SK-N-SH (cell line): Measurements from ENCODE around the gene MOGAT3. TPM values are rescaled to one million over a fixed set of nuclear protein-coding genes. Genes with fewer than 3 reads are reported as not detected.

ENCODE experiments used
- CTCF ChIA-PET: fragments of 300-600, 350-600 bp; formaldehyde crosslinking; extraction: SDS; loops from one replicate; lab custom pipeline; 2021; lab: Yijun Ruan, JAX
- POLR2A ChIA-PET: fragments of 350-600 bp; sonication (Branson Sonifier 250); formaldehyde crosslinking; extraction: SDS; loops from one replicate; lab custom pipeline; 2020; ENCODE audit warnings: antibody characterized with exemption, inconsistent platforms; lab: Yijun Ruan, JAX
- DNase-seq: peaks from one replicate; pipeline ENCODE4 v3.0.0; 2012
- H2AFZ ChIP-seq: fragments of 200-600 bp; sonication (generic); 2 replicates; pipeline ENCODE4 v1.8.1; 2016; ENCODE audit warnings: antibody characterized with exemption, mild to moderate bottlenecking, low read depth
- H3F3A ChIP-seq: fragments of 200-600 bp; sonication (generic); replicated peaks from 2 replicates; pipeline ENCODE3; 2016; ENCODE audit warnings: antibody characterized with exemption, mild to moderate bottlenecking; ENCODE audit not compliant: insufficient read depth
- H3K27ac ChIP-seq, 2 experiments: fragments of 200-500 bp in 1 of 2; fragments of 200-600 bp in 1 of 2; sonication (Bioruptor generic) in 1 of 2; sonication (generic), shearing (Covaris generic) in 1 of 2; 2 replicates each; pipeline versions ENCODE4 v1.5.1 to v1.6.1; 2014 to 2016; ENCODE audit warnings: low read depth in 2 of 2, inconsistent platforms in 1 of 2, low read length in 1 of 2, mild to moderate bottlenecking in 1 of 2, mixed read lengths in 1 of 2
- H3K27me3 ChIP-seq: fragments of 200-600 bp; sonication (generic), shearing (Covaris generic); 2 replicates; pipeline ENCODE4 v1.6.1; 2016; ENCODE audit warnings: mixed run types; ENCODE audit not compliant: insufficient read depth
- H3K36me3 ChIP-seq, 2 experiments: fragments of 200-500 bp in 1 of 2; fragments of 200-600 bp in 1 of 2; sonication (Bioruptor generic) in 1 of 2; sonication (generic) in 1 of 2; replicated peaks in 1 of 2; 2 replicates each; pipeline versions ENCODE3 to v1.5.1; 2014 to 2016; ENCODE audit warnings: low read length in 1 of 2, mild to moderate bottlenecking in 1 of 2; ENCODE audit not compliant: insufficient read depth in 2 of 2, control insufficient read depth in 1 of 2
- H3K4me1 ChIP-seq, 2 experiments: fragments of 200-500 bp in 1 of 2; fragments of 200-600 bp in 1 of 2; sonication (Bioruptor generic) in 1 of 2; sonication (generic), shearing (Covaris generic) in 1 of 2; 2 replicates each; pipeline versions ENCODE4 v1.5.1 to v1.6.1; 2014 to 2016; ENCODE audit warnings: low read depth in 1 of 2, low read length in 1 of 2, mixed run types in 1 of 2; ENCODE audit not compliant: insufficient read depth in 2 of 2, control insufficient read depth in 1 of 2
- H3K4me2 ChIP-seq: fragments of 200-600 bp; sonication (generic), shearing (Covaris generic); 2 replicates; pipeline ENCODE4 v1.6.1; 2017; ENCODE audit warnings: mixed run types
- H3K4me3 ChIP-seq, 2 experiments: fragments of 200-500 bp in 1 of 2; fragments of 200-600 bp in 1 of 2; sonication (Bioruptor generic) in 1 of 2; sonication (generic), shearing (Covaris generic) in 1 of 2; 2 replicates each; pipeline versions ENCODE4 v1.5.1 to v1.8.1; 2014 to 2016; ENCODE audit warnings: low read depth in 2 of 2, inconsistent platforms in 1 of 2, low read length in 1 of 2, mild to moderate bottlenecking in 1 of 2, mixed read lengths in 1 of 2, moderate library complexity in 1 of 2
- H3K79me2 ChIP-seq: fragments of 200-600 bp; sonication (generic); 2 replicates; pipeline ENCODE4 v1.8.1; 2017; ENCODE audit warnings: mild to moderate bottlenecking; ENCODE audit not compliant: insufficient read depth
- H3K9ac ChIP-seq: fragments of 200-600 bp; sonication (generic); 2 replicates; pipeline ENCODE4 v1.6.1; 2017; ENCODE audit warnings: mixed run types
- H3K9me2 ChIP-seq: fragments of 200-600 bp; sonication (generic); 2 replicates; pipeline ENCODE4 v1.6.1; 2017; ENCODE audit warnings: mixed run types
- H3K9me3 ChIP-seq: fragments of 200-600 bp; sonication (generic); 2 replicates; pipeline ENCODE4 v1.6.1; 2017; ENCODE audit warnings: mixed run types, mild to moderate bottlenecking, moderate library complexity
- H4K20me1 ChIP-seq: fragments of 200-600 bp; sonication (generic); 2 replicates; pipeline ENCODE4 v1.6.1; 2017; ENCODE audit warnings: mild to moderate bottlenecking, mixed run types; ENCODE audit not compliant: insufficient read depth
- EZH2phosphoT487 ChIP-seq: fragments of 200-600 bp; sonication (generic); IDR thresholded peaks from 2 replicates; pipeline ENCODE4 v1.6.1; 2017; ENCODE audit warnings: low read depth, mixed run types, mild to moderate bottlenecking, antibody characterized with exemption, moderate library complexity, borderline replicate concordance
- FOSL2 ChIP-seq: IDR thresholded peaks from 2 replicates; pipeline ENCODE4 v1.4.0; 2012; ENCODE audit warnings: low read depth, mild to moderate bottlenecking, moderate library complexity, borderline replicate concordance
- FOXJ3 ChIP-seq: sonication (generic); formaldehyde crosslinking; IDR thresholded peaks from 2 replicates; pipeline ENCODE4 v1.5.1; 2020; ENCODE audit warnings: mild to moderate bottlenecking, missing genetic modification reagents
- FOXM1 ChIP-seq: IDR thresholded peaks from 2 replicates; pipeline ENCODE4 v1.4.0; 2012; ENCODE audit warnings: low read depth, mild to moderate bottlenecking
- GABPA ChIP-seq: IDR thresholded peaks from 2 replicates; pipeline ENCODE4 v1.4.0; 2012; ENCODE audit warnings: low read depth, mild to moderate bottlenecking
- GATA2 ChIP-seq: sonication (generic); formaldehyde crosslinking; IDR thresholded peaks from 2 replicates; pipeline ENCODE4 v1.5.0; 2020; ENCODE audit warnings: mild to moderate bottlenecking, missing genetic modification reagents
- JUND ChIP-seq: IDR thresholded peaks from 2 replicates; pipeline ENCODE4 v1.4.0; 2012
- MAX ChIP-seq: IDR thresholded peaks from 2 replicates; pipeline ENCODE4 v1.4.0; 2012; ENCODE audit warnings: low read depth
- MEF2A ChIP-seq: IDR thresholded peaks from 2 replicates; pipeline ENCODE4 v1.4.0; 2012; ENCODE audit warnings: low read depth, borderline replicate concordance
- NRF1 ChIP-seq: IDR thresholded peaks from 2 replicates; pipeline ENCODE4 v1.6.1; 2012; ENCODE audit warnings: low read depth, mild to moderate bottlenecking, low read length
- RCOR1 ChIP-seq: fragments of 150-350 bp; IDR thresholded peaks from 2 replicates; pipeline ENCODE4 v1.6.1; 2017; ENCODE audit warnings: antibody characterized with exemption, low read length
- RFX5 ChIP-seq: IDR thresholded peaks from 2 replicates; pipeline ENCODE4 v1.6.1; 2012; ENCODE audit warnings: mild to moderate bottlenecking, improper control_type of control experiment, low read length
- RXRA ChIP-seq: IDR thresholded peaks from 2 replicates; pipeline ENCODE4 v1.4.0; 2012; ENCODE audit warnings: low read depth, mild to moderate bottlenecking, borderline replicate concordance
- USF1 ChIP-seq: IDR thresholded peaks from 2 replicates; pipeline ENCODE4 v1.4.0; 2012; ENCODE audit warnings: low read depth, borderline replicate concordance
- USF2 ChIP-seq: fragments of 150-350 bp; IDR thresholded peaks from 2 replicates; pipeline ENCODE4 v1.6.1; 2017; ENCODE audit warnings: antibody characterized with exemption, low read length, low read depth, borderline replicate concordance
- WGBS: methylation state at CpG from one replicate; pipeline ENCODE4 v1.1.6; 2017; ENCODE audit warnings: low lambda C conversion rate; 5-methylcytosine and 5-hydroxymethylcytosine counted together
- polyA plus RNA-seq, 3 experiments: library from polyadenylated mRNA; depleted of rRNA; stranded (reverse); fragments of >200 nt; gene quantifications; 2 replicates each; pipeline ENCODE4 v1.2.3, GENCODE V29; 2012

MOGAT3 gene
- polyA plus RNA-seq, 1 of the 3 experiments (the other 2 are of a cell fraction) = not detected

GRCh38 chr7:101173752-101174244 lies 27.0 kb downstream of the MOGAT3 start:
- Histone ChIP-seq H4K20me1 (no peaks in the 10 kb centered on the region), H3K4me3 (no peak overlapping the region), H3K9me2 (no peaks in the 10 kb centered on the region), H3F3A (peaks cover 7% of the 10 kb centered on the region), H2AFZ (no peak overlapping the region), H3K27me3 (peaks cover 11% of the 10 kb centered on the region; the same call in 1 of the 2 replicates), H3K4me1 (peaks cover 8 to 22% of the 10 kb centered on the region in 2 experiments; a peak in 3 of 4 replicates), H3K79me2 (no peaks in the 10 kb centered on the region), H3K36me3 (no peaks in the 10 kb centered on the region), H3K4me2 (no peak overlapping the region), H3K27ac (no peak overlapping the region), H3K9ac (no peak overlapping the region), H3K9me3 (no peaks in the 10 kb centered on the region)
- 76% methylated on average over 16 of the region's 16 CpGs for WGBS
- peak; percentile 80 for DNase-seq
- ChIA-PET CTCF (interaction anchor here (1.1 to 6.7 kb wide), 8 partner anchors 11 to 109 kb away, joined by 3 to 43 read pairs (median 5); partner anchors contain the start of gene FIS1), POLR2A (interaction anchor here (0.6 to 2.0 kb wide), 3 partner anchors 8 to 567 kb away, joined by 3 to 8 read pairs (median 4); partner anchors contain the start of gene VGF)
- TF ChIP-seq MEF2A (no peak), EZH2phosphoT487 (no peak), RXRA (no peak), GATA2 (CRISPR knock-in tag) (no peak), NRF1 (no peak), USF2 (no peak), RFX5 (no peak), FOXJ3 (CRISPR knock-in tag) (no peak), FOXM1 (no peak), GABPA (no peak), FOSL2 (no peak), RCOR1 (no peak), MAX (no peak), USF1 (no peak), JUND (no peak)
